Left ventricle myocardium superior (tissue), 1 donor: ENCODE measurements around the gene GNG7. TPM values are rescaled to one million over a fixed set of nuclear protein-coding genes. Genes with fewer than 3 reads are reported as not detected.

ENCODE experiments used
- ATAC-seq: fragments of 200-7000 bp; cut with Tn5 transposase; one replicate; pipeline ENCODE4 v1.9.1; 2020; ENCODE audit warnings: mild to moderate bottlenecking, moderate library complexity
- DNase-seq: peaks from one replicate; pipeline ENCODE4 v3.0.0-alpha.2; 2020
- intact Hi-C: fragments of 100-400 bp; cut with micrococcal nuclease; formaldehyde crosslinking; loops from one replicate; pipeline ENCODE4 v1.11.0; 2022
- total RNA-seq: library from RNA; stranded (reverse); fragmentation: NEBNext Ultra II Directional; extraction: Animal tissue kit (Norgen Biotek cat#: 25700); gene quantifications from one replicate; pipeline ENCODE4 v1.2.1, GENCODE V29; 2021
- donor health status: DM: no; HTN: yes; CAD: no; lungs with severe emphysema.

The GNG7 gene
- total RNA-seq, 1 donor from 2014 or later = 39.3 TPM

DNA sequence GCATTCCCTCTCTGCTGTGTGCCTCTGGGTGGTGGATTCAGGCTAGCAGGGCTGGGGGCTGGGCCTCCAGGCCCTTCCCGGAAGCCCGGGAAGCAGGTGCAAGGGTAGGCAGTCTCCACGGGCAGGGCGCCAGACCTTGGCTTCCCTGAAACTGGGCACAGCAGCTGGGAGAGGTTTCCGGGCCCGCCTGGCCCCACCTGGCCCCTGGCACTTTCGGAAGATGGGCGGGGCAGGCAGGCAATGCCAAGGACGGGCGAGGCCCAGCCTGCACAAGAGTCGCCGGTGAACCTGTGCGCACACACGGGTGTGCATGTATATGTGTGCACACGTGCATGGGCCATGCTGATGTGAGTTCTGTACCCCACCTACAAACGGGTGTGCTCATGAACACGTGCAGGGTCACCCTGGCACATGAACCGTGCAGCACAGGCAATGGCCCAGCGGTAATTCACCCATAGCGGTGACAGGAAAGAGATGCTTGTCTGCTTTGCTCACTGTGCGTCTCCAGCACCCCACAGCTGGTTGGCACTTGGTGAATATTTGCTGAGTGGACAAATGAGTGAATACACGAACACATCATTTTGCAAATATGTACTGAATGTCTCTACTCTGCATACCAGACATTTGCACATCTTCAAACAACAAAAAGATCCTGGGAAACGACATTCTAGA is 211.2 kb downstream of the GNG7 start:
- peak; percentile 44 for DNase-seq
- intact Hi-C loops = no loop called here

DNA sequence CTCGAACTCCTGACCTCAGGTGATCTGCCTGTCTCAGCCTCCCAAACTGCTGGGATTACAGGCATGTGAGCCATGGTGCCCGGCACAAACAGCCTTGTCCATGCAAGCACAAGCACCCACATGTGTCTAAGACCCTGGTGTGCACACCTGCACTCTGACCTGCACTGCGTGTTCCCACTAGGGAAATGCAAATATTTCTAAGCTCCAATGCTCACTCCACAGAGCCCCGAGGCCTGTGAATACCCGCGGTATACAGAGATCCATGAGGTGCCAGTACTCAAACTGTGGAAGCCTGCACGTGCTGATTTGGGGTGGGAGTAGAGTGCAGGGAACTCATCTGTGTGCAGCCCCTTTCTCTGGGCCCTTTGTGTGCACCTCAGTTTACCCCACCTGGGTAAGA is 211.8 kb downstream of the GNG7 start:
- no peak for DNase-seq
- intact Hi-C loops = no loop called here
- ATAC-seq = no peak

More for the DNA sequence above, 211.2 kb downstream of the GNG7 start:
- no peak for ATAC-seq

DNA sequence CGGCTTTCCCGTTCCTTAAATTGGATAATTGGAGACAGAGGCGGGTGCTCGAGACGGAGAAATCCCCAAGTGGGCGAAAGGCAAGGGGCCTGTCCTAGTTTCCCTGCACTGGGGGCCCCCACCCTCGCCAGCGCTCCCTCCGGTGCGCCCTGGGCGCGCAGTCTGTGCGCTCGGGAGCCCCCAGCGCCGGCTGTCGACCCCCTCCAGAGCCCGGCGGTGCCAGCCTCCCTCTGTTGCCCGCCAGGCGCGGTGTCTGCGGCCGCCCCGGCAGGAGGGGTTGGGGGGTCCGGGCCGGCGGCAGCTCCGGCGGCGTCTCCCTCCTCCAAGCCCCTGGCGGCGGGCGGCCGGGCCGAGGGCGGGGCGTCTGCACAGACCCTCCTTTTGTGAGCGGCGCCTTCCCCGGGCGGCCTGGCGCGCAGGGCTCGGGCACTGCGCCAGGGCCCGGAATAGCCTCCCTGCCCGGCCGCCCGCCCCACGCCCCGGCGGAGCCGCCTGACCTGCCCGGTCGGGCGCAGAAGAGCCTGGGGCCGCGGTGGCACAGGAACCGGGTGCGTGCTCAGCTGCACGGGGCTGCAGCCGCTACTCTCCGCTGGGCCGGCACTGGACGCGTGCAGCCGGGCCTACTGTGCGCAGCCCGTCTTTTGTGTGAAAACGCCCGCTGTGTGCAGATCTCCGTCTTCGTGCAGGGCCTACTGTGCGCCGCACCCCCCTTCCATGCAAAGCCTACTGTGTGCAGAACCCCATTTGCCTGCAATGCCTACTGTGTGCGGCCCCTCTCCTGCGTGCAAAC is 213.4 kb downstream of the GNG7 start:
- ATAC-seq = peak; percentile 90
- intact Hi-C loops = no loop called here
- DNase-seq = peak; percentile 85

DNA sequence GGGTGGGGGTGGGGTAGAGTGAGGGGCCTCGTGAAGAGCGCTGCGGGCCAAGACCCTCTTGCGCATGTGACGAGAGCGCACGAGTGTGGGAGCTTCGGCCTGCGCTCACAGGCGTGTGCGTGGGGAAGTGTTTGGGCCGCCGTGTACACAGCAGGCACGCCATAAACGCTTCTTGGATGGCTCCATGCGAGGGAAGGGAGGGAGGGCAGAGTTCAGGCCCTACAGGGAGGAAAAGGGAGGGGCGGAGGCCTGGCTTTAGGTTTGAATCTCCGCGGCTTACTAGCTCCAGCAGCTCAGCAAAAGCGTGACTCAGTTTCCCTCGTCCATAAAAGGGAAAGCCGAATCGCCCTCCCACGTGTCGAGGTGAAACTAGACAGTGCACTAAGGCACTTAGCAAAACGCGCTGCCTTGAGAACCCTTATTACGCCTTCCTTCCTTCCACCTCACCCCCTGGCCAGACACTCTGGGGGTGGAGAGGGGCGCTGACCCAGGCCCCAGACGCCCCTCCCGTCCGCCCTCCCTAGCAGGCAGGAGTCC is 214.0 kb downstream of the GNG7 start:
- ATAC-seq (peak; percentile 17), DNase-seq (no peak)
- intact Hi-C loops = no loop called here

DNA sequence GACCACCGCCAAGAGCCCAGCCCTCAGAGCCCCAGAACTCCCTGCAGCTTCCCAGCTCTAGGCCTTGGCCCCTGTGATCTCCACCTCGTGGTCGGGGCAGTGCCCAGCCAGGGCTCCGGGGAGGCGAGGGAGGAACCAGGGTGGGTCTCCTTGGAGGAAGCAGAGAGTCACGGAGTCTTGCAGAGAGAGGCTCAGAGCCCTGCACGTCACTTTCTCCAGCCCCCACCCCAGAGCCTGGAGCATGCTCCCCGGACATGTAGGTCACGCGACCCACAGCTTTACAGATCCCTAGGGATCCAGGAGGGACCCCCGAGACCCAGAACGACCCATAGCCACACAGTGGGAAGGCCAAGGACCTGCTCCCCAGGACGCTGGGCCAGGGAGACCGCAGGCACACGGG is 214.7 kb downstream of the GNG7 start:
- ATAC-seq = peak; percentile 12
- no peak for DNase-seq
- intact Hi-C loops = no loop called here

DNA sequence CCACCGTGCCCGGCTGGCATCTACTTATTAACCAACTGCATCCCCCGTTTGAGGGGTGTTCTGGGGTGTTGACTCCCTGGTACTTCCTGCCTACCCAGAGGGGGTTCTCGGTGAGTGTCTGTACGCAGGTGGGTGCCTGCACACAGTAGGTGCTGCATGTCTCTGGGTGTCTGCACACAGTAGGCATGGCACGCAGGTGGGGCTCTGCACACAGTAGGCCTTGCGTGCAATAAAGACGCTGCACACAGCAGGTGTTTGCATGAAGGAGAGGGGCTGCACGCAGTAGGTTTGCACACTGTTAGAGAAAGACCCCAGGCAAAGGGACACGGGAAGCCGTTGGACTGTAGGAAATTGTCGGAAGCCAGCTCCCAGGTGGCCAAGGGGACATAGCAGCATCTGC is 215.4 kb downstream of the GNG7 start:
- DNase-seq (no peak), ATAC-seq (no peak)
- intact Hi-C loops = no loop called here

DNA sequence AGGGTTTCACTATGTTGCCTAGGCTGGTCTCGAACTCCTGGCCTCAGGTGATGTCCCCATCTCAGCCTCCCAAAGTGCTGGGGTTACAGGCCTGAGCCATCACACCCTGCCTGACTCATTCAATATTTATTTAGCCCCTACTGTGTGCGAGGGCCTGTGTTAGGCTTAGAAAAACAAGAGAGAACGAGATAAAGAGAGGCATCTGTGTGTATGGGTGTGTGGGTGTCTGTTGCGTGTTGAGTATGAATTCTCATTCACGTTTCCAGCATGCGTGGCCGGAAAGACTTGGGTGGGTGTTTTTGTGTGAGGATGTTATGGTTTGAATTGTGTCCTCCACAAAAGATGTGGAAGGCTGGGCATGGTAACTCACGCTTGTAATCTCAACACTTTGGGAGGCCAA is 217.1 kb downstream of the GNG7 start:
- ATAC-seq (no peak), DNase-seq (no peak)
- intact Hi-C loops = no loop called here

DNA sequence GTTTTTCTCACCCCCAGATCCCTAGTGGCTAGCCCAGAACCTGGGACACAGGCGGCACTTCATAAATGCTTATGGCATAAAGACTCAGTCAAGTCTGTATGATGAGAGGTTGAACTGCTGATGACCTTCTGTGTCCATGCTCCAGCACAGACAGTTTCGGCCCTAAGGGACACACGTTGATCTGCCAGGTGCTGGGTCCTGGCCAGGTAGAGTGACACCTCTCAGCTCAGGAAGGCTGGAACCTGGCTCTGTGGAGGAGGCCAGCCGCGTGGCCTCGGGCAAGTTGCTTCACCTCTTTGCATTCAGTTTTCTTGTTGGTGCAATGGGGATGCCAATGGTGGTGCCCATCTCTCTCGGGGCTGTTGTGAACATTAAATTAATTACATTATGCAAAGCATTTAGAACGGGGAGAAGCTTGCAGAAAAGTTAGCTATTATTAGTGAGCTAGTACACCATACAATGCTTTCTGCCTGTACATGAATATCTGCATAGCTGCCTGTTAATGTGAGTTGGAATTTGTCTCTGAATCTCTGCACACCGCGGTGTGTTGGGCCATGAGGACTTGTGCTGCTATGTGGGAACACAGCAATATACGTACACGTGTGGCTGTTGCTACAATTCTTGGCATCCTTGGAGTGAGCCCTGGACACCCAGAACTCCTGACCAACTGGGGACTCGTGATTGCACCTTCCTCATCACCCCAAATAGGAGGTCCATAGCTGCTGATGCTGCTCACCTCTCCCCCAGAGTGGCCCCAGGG is 218.1 kb downstream of the GNG7 start:
- ATAC-seq (no peak), DNase-seq (no peak)
- intact Hi-C loops = no loop called here

DNA sequence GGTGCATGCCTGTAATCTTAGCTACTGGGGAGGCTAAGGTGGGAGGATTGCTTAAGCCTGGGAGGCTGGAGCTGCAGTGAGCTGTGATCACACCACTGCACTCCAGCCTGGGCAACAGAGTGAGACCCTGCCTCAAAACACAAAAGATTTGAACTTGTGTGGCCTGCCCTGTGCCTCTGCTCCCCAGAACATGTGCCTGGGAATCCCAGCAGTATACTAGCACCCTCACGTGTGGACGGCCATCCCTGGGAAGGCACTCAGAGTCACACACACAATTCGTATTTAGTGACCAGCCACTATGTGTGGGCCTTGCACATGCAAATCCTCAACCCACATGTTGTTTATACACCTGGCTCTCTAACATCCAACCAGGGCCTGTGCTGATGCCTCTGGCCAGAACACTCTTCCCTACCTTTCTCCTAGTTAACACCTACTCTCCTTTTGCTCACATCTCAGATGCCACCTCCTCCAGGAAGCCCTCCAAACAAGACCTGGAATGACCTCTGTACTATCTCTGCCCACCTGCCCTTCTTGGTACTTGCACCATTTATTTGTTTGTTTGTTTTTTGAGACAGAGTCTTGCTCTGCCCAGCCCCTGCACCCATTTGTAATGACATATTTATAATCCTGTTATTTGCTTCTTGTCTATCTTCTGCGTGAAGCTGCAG is 218.9 kb downstream of the GNG7 start:
- intact Hi-C loops = no loop called here
- DNase-seq = no peak
- no peak for ATAC-seq

DNA sequence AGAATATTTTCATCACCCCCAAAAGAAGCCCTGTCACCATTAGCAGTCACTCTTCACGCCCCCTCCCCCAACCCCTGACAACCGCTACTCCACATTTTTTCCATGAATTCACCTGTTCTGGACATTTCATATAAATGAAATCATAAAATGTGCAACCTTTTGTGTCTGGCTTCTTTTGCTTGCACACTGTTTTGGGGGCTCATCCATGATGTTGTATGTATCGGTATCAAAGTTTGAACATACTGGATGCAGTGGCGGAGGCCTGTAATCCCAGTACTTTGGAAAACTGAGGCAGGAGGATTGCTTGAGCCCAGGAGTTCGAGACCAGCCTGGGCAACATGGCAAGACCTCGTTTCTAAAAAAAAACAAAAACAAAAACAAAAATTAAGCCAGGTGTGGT is 219.4 kb downstream of the GNG7 start:
- intact Hi-C loops = no loop called here
- ATAC-seq (no peak), DNase-seq (no peak)

DNA sequence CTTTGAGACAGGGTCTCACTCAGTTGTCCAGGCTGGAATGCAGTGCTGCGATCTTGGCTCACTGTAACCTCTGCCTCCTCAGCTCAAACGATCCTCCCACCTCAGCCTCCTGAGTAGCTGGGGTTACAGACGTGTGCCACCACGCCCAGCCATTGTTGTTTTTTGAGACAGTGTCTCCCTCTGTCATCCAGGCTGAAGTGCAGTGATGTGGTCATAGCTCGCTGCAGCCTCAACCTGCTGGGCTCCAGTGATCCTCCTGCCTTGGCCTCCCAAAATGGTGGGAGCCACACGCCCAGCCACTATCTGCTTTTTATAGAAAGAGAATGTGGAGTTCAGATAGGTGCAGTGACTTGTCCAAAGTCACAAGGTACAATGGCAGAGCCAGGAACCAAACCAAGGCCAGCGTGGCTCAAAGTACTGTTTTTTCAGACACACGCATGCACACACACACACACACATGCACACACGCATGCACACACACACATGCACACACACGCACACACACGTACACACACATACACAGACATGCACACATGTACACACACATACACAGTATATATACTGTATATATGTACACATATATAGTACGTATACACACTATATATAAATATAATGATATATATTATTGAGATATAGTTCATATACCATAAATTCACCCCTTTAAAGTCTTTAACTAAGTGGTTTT is 220.0 kb downstream of the GNG7 start:
- no peak for DNase-seq
- intact Hi-C loops = no loop called here
- no peak for ATAC-seq

DNA sequence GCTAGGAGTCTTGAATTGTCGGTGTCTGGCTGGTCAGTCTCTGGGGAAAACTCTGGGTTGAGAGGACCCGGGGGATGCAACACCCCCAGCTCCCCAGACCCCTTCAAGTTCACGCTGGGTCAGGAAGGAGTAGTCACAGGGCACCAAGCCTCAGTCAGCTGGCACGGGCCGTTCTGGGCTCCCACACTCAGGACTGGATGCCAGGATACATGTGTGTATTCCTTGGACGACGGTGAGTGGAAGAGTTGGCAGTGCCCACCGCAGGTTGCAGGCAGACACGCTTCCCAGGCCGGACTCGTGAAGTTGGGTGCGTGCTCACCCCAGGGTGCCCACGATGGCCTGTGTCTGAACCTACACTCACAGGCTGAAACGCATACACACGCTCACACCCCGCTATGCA is 221.0 kb downstream of the GNG7 start:
- intact Hi-C loops = no loop called here
- no peak for ATAC-seq
- no peak for DNase-seq

DNA sequence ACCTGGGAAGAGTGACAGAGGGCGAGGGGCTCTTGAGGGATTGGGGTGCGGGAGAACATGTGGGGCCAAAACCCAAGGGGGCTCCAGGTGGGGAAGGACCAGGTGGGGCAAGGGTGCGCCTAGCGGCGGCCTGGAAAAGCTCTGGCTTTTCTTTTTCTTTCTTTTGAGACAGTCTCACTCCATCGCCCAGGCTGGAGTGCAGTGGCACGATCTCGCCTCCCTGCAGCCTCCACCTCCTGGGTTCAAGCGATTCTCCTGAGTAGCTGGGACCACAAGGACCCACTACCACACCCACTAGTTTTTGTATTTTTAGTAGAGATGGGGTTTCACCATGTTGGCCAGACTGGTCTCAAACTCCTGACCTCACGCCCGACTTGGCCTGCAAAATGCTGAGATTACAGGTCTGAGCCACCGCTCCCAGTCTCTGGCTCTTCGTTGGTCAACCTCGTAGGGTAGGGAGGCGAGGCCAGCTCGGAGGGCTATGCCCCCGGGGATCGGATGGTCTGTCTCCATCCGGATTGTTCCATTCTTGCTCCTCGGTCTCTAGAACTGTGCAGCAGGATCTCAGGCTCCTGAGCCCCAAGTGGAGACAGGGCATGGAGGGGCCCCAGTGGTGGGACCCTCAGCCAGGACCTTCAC is 222.8 kb downstream of the GNG7 start:
- intact Hi-C loops = loop anchor here (5.0 to 10.0 kb wide), 2 partner anchors 63 to 135 kb away; no protein-coding TSS in a partner anchor
- DNase-seq (no peak), ATAC-seq (no peak)

DNA sequence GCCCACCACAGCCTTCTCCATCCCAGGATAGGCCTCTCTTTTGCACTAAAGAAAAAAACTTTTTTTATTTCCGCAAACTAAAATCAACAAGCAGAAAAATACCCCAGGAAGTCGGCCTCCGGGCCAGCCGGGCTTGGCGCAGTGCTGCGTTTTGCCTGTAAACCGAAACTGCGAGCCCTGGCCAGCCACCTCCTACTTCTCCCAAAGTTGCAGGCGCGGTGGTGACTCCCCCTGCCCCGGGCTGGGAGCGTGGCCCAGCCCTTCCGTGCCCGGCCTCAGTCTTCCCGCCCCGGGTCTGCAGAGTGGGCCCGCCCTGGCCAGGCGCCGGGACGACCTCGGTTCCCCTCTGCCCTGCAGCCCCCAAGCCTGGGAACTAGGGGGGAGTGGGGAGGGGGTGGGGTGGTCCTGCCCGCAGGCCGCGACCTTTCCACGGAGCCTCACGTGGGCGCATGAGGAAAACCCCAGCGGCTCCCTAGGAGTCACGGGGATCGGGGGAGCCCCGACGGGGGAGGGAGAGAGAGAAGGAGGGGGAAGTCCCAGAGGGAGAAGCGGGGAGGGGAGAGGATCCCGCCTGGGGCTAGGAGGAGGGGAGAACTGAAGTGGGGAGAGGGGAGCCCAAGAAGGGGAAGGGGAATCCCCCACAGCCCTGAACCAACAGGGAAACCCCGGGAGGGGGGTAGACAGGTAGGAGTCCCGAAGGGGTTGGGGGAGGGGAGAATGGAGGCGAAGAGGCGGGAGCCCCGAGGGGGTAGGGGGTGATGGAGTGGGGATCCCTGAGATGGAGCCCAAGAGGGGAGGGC is 223.5 kb downstream of the GNG7 start:
- DNase-seq (peak; percentile 88), ATAC-seq (peak; percentile 25)
- intact Hi-C loops = loop anchor here (5.0 to 10.0 kb wide), 2 partner anchors 63 to 136 kb away; no protein-coding TSS in a partner anchor

DNA sequence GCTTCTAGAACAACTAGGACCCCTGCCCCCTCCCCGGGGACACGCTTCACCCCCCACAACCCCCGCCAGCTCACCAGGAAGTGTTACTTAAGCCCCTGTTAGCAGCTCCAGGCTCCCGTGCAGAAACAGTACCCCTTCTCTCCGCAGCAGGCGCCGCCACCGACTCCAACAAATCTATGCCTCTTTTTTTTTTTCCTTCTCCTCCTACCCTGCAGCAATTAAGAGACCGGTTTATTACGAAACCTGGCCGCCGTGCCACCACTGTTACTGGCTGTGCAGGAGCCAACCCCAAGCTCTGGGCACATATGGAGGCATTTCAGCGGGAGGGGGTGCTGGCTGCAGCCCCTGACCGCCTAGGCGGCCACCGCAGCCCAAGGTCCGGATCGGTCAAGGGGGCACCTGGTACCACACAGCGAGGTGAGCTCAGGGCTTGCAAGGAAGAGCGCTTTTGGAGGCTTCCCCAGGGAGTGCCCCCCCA is 224.2 kb downstream of the GNG7 start:
- DNase-seq (peak; percentile 76), ATAC-seq (peak; percentile 2)
- intact Hi-C loops = loop anchor here (5.0 to 10.0 kb wide), 2 partner anchors 64 to 136 kb away; no protein-coding TSS in a partner anchor

DNA sequence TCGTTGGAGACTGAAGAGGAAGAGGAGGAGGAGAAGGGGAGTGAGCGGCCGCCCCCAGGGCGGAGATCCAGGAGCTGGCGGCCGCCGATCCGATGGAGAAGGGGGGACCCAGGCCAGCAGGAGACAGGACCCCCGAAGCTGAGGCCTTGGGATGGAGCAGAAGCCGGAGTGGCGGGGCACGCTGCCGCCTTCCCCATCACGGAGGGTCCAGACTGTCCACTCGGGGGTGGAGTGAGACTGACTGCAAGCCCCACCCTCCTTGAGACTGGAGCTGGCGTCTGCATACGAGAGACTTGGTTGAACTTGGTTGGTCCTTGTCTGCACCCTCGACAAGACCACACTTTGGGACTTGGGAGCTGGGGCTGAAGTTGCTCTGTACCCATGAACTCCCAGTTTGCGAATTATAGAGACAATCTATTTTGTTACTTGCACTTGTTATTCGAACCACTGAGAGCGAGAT is 224.7 kb downstream of the GNG7 start:
- intact Hi-C loops = loop anchor here (5.0 to 10.0 kb wide), 2 partner anchors 65 to 137 kb away; no protein-coding TSS in a partner anchor
- peak; percentile 44 for DNase-seq
- no peak for ATAC-seq

DNA sequence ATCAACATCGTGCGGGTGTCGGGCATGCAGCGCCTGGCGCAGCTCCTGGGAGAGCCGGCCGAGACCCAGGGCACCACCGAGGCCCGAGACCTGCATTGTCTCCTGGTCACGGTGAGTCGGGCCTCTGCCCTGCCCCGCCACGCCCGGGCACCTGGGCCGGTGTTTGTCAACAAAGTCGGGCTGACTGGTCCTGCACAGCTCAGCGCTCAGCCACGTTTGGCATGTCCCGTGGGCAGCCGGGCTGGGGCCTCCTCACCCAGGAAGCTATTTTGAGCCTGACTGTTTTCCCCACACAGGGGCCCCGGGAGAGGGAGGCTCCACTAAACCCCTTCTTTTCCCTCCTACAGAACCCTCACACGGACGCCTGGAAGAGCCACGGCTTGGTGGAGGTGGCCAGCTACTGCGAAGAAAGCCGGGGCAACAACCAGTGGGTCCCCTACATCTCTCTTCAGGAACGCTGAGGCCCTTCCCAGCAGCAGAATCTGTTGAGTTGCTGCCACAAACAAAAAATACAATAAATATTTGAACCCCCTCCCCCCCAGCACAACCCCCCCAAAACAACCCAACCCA is 225.3 kb downstream of the GNG7 start:
- ATAC-seq (peak; percentile 18), DNase-seq (peak; percentile 77)
- intact Hi-C loops = loop anchor here (5.0 to 10.0 kb wide), 2 partner anchors 65 to 138 kb away; no protein-coding TSS in a partner anchor
